T-cell (primary cell): Measurements from ENCODE around the gene SGF29. TPM values are rescaled to one million over a fixed set of nuclear protein-coding genes. Genes with fewer than 3 reads are reported as not detected.
"Not testable (repeated sequence)": the region's sequence is repeated elsewhere in the genome, so short reads cannot be mapped to it uniquely, and the experiment has no call there.

ENCODE experiments used
- ATAC-seq, 4 experiments: fragments of 200-7000 bp in 3 of 4; fragments of 150-1000 bp in 1 of 4; cut with Tn5 transposase; replicated peaks in 1 of 4; 1 replicate in 3 of 4; 2 replicates in 1 of 4; pipeline ENCODE4 v1.10.0; 2021; ENCODE audit warnings: moderate library complexity in 3 of 4, mild to moderate bottlenecking in 2 of 4, moderate number of reproducible peaks in 1 of 4
- CTCF ChIA-PET, 2 donors: fragments of 300-600 bp; sonication (Branson Sonifier 250); formaldehyde crosslinking; loops; one replicate each; lab custom pipeline; 2022; ENCODE audit warnings: antibody characterized with exemption in 2 of 2; lab: Charles Lee
- POLR2A ChIA-PET, 2 donors: fragments of 300-600 bp; sonication (Branson Sonifier 250); formaldehyde crosslinking; loops; one replicate each; lab custom pipeline; 2022; ENCODE audit warnings: antibody characterized with exemption in 2 of 2; lab: Charles Lee
- DNase-seq, 35 experiments: peaks; one replicate each; pipeline versions ENCODE4 v3.0.0 to v3.0.0-alpha.2; 2013 to 2023
- H3K27ac ChIP-seq: one replicate; pipeline ENCODE4 v1.5.1; 2013; ENCODE audit warnings: low read length
- H3K27me3 ChIP-seq, 2 experiments: replicated peaks in 1 of 2; 1 replicate in 1 of 2; 2 replicates in 1 of 2; pipeline versions ENCODE4 v1.6.1 to v1.7.0; 2013; ENCODE audit warnings: low read length in 1 of 2, mixed read lengths in 1 of 2; ENCODE audit not compliant: control insufficient read depth in 2 of 2, insufficient read depth in 2 of 2; ENCODE audit errors: extremely low read depth in 1 of 2
- H3K36me3 ChIP-seq, 2 donors: 1 replicate in 1 of 2; 2 replicates in 1 of 2; pipeline versions ENCODE4 v1.6.1 to v1.7.0; 2013; ENCODE audit warnings: low read length in 1 of 2; ENCODE audit not compliant: control insufficient read depth in 2 of 2, insufficient read depth in 1 of 2; ENCODE audit errors: extremely low read depth in 1 of 2
- H3K4me1 ChIP-seq, 2 experiments: 1 replicate in 1 of 2; 2 replicates in 1 of 2; pipeline versions ENCODE4 v1.6.1 to v1.7.0; 2013; ENCODE audit warnings: low read length in 2 of 2, mixed read lengths in 1 of 2; ENCODE audit not compliant: insufficient read depth in 2 of 2, control insufficient read depth in 1 of 2; ENCODE audit errors: extremely low read depth in 1 of 2
- H3K4me3 ChIP-seq, 2 donors: 1 replicate in 1 of 2; 2 replicates in 1 of 2; pipeline versions ENCODE4 v1.5.1 to v1.7.0; 2013; ENCODE audit warnings: mild to moderate bottlenecking in 2 of 2, low read length in 1 of 2, moderate library complexity in 1 of 2; ENCODE audit not compliant: control insufficient read depth in 1 of 2; ENCODE audit errors: extremely low read depth in 1 of 2
- H3K9me3 ChIP-seq: 2 replicates; pipeline ENCODE4 v1.7.0; 2013
- H3K27ac Mint-ChIP-seq, 2 donors: one replicate each; pipeline ENCODE4 v1.8.0; 2020 to 2021; ENCODE audit warnings: mild to moderate bottlenecking in 2 of 2, mixed read lengths in 2 of 2
- H3K27me3 Mint-ChIP-seq, 2 donors: one replicate each; pipeline ENCODE4 v1.8.0; 2021 to 2022; ENCODE audit warnings: mixed read lengths in 2 of 2
- H3K36me3 Mint-ChIP-seq: one replicate; pipeline ENCODE4 v1.8.0; 2021; ENCODE audit warnings: mixed read lengths
- H3K4me1 Mint-ChIP-seq, 3 donors: one replicate each; pipeline ENCODE4 v1.8.0; 2020 to 2022; ENCODE audit warnings: mixed read lengths in 3 of 3, mild to moderate bottlenecking in 1 of 3
- H3K4me3 Mint-ChIP-seq, 3 donors: one replicate each; pipeline ENCODE4 v1.8.0; 2020 to 2022; ENCODE audit warnings: mild to moderate bottlenecking in 3 of 3, mixed read lengths in 3 of 3, moderate library complexity in 3 of 3
- H3K9me3 Mint-ChIP-seq, 3 donors: one replicate each; pipeline ENCODE4 v1.8.0; 2020 to 2022; ENCODE audit warnings: mixed read lengths in 3 of 3
- WGBS: methylation state at CpG from one replicate; pipeline ENCODE4 v1.1.5; 2013; ENCODE audit warnings: missing lambda C conversion rate; ENCODE audit not compliant: insufficient coverage; 5-methylcytosine and 5-hydroxymethylcytosine counted together
- total RNA-seq, 35 experiments: library from RNA in 6 of 35; stranded (reverse) in 6 of 35; fragments of 120-200 nt in 1 of 35; gene quantifications; one replicate each; pipeline versions ENCODE4 v1.2.1 to v1.2.4 and lab custom pipeline; 2013 to 2026

SGF29 gene
- total RNA-seq, 5 donors from 2014 or later (not counting 1 experiment from before 2014, with no cell fraction given) = 52.6 to 79.3 (median 74.6) TPM

DNA sequence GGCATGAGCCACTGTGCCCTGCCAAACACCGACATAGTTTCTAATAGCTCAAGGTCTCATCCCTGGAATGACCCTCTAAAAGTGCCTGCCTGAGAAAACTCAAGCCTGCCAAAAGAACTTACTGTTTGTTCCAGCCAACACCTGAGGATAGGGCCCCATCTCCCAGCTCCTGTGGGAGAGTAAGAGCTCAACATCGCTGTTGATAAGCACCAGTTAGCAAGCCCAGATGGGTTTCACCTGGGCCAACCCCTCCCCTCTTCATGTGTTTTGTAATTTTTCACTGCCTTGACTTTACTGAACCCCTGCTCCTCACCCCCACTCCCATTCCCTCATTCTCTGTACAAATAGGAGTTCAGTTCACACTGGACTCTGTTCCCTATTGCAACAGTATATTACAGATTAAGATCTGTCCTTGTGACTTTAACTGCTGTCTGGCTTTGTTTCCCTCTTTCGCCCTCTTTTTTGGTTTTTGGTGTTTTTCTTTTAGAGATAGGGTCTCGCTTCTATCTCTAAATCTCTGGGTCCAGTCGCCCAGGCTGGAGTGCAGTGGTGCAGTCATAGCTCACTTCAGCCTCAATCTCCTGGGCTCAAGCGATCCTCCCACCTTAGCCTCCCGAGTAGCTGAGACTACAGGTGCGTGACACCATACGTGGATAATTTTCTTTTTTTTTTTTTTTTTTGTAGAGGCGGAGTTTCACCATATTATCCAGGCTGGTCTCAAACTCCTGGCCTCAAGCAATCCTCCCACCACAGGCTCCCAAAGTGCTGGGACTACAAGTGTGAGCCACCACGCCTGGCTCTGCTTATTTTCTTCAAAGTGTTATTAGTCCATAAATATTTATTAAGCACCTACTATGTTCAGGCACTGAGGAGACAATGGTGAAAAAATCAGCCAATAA, 27.3 kb upstream of the SGF29 start:
- H3K27ac Mint-ChIP-seq = no peak overlapping the region
- POLR2A ChIA-PET = no interaction called here
- peaks cover 0 to 2% of the 10 kb centered on the region in 2 experiments for H3K27me3 ChIP-seq
- ATAC-seq = no peak
- H3K4me3 ChIP-seq = no peak overlapping the region
- H3K9me3 Mint-ChIP-seq = no peaks in the 10 kb centered on the region
- no peak overlapping the region for H3K27ac ChIP-seq
- DNase-seq = no peak
- H3K36me3 ChIP-seq = no peaks in the 10 kb centered on the region
- peaks cover 4 to 8% (median 4%) of the 10 kb centered on the region in 3 donors for H3K4me1 Mint-ChIP-seq
- H3K9me3 ChIP-seq = no peaks in the 10 kb centered on the region
- no peaks in the 10 kb centered on the region for H3K4me1 ChIP-seq
- WGBS = 100% methylated on average over 2 of the region's 11 CpGs
- CTCF ChIA-PET = interaction anchor here in 1 of 2 donors (0.5 kb wide), 1 partner anchor 308 kb away, joined by 8 read pairs; no protein-coding TSS in a partner anchor
- no peak overlapping the region for H3K4me3 Mint-ChIP-seq
- H3K36me3 Mint-ChIP-seq = no peaks in the 10 kb centered on the region
- H3K27me3 Mint-ChIP-seq = no peaks in the 10 kb centered on the region

DNA sequence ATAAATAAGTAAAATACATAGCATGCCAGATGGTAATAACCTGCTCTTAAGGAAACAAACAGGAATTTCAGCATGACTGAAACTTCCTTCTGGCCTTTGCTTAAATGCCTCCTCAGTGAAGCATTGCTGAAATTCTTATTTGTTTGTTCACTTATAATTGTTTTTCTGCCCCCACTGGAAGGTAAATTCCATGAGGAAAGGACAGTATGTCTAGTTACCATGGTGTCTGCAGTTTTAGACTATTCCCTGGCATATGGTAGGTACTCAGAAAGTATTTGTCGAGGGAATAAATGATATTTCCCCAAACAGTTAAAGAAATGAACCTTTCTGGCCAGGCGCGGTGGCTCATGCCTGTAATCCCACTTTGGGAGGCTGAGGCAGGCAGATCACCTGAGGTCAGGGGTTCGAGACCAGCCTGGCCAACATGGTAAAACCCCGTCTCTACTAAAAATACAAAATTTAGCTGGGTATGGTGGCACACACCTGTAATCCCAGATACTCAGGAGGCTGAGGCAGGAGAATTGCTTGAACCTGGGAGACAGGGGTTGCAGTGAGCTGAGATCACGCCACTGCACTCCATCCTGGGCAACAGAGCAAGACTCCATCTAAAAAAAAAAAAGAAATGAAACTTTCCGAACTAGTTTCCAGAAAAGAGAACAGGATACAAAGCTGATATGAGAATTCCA, 26.5 kb upstream of the SGF29 start:
- ATAC-seq, H3K27ac Mint-ChIP-seq, H3K27me3 ChIP-seq, POLR2A ChIA-PET, H3K4me3 ChIP-seq, CTCF ChIA-PET, H3K4me3 Mint-ChIP-seq, H3K9me3 Mint-ChIP-seq, H3K9me3 ChIP-seq, DNase-seq, H3K27ac ChIP-seq, H3K36me3 ChIP-seq, H3K27me3 Mint-ChIP-seq, H3K36me3 Mint-ChIP-seq, H3K4me1 ChIP-seq: not testable (repeated sequence)
- 95% methylated on average over 3 of the region's 7 CpGs for WGBS
- H3K4me1 Mint-ChIP-seq = peaks cover 8 to 13% (median 9%) of the 10 kb centered on the region in 3 donors

DNA sequence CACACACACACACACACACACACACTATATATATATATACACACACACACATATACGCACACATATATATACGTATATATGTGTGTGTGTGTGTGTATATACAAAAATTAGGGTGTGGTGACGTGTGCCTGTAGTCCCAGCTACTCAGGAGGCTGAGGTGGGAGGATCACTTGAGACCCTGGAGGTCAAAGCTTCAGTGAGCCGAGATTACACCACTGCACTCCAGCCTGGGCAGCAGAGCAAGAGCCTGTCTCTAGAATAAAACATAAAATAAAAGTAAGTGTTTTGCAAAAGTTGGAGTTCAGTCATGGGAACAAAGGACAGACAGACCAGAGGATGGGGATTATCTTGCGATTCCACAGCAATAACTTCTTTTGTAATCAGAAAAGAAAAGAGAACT, 25.7 kb upstream of the SGF29 start:
- Histone ChIP-seq H3K27ac (no peak overlapping the region), H3K27me3 (peaks cover 0 to 2% of the 10 kb centered on the region in 2 experiments), H3K36me3 (no peaks in the 10 kb centered on the region), H3K4me1 (peaks cover 0 to 2% of the 10 kb centered on the region in 2 experiments), H3K9me3 (no peaks in the 10 kb centered on the region), H3K4me3 (no peak overlapping the region)
- Mint-ChIP-seq H3K4me3 (no peak overlapping the region), H3K27me3 (no peaks in the 10 kb centered on the region), H3K4me1 (peaks cover 12 to 16% (median 14%) of the 10 kb centered on the region in 3 donors), H3K36me3 (no peaks in the 10 kb centered on the region), H3K27ac (no peak overlapping the region), H3K9me3 (no peaks in the 10 kb centered on the region)
- WGBS = no CpG with 5 or more reads among the region's 5 CpGs
- ChIA-PET CTCF (no interaction called here), POLR2A (no interaction called here)
- DNase-seq (no peak), ATAC-seq (no peak)

DNA sequence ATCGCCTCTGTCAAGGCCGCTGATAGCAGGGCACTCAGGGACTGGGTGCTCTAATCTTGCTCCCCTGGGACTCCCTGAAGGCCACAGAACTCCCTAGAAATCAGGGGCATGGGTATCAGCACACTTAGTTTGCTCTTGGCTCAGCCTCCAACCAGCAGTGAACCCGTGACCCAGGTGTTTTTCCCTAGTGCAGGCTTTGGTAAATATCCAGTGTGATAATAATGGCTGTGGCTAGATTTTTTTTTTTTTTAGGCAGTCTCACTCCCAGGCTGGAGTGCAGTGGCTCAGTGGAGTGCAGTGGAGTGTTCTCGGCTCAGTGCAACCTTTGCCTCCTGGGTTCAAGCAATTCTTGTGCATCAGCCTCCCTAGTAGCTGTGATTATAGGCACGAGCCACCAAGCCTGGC, 25.3 kb upstream of the SGF29 start:
- peaks cover 0 to 2% of the 10 kb centered on the region in 2 experiments for H3K27me3 ChIP-seq
- H3K4me1 ChIP-seq = peaks cover 0 to 7% of the 10 kb centered on the region in 2 experiments
- DNase-seq (no peak), ATAC-seq (no peak)
- no peak overlapping the region for H3K4me3 Mint-ChIP-seq
- no peak overlapping the region for H3K27ac ChIP-seq
- no peak overlapping the region for H3K4me3 ChIP-seq
- H3K36me3 ChIP-seq = no peaks in the 10 kb centered on the region
- 83% methylated on average over 4 of the region's 5 CpGs for WGBS
- CTCF ChIA-PET = no interaction called here
- no peaks in the 10 kb centered on the region for H3K36me3 Mint-ChIP-seq
- no peaks in the 10 kb centered on the region for H3K27me3 Mint-ChIP-seq
- H3K4me1 Mint-ChIP-seq = peaks cover 15 to 21% (median 17%) of the 10 kb centered on the region in 3 donors
- no peaks in the 10 kb centered on the region for H3K9me3 Mint-ChIP-seq
- no peaks in the 10 kb centered on the region for H3K9me3 ChIP-seq
- H3K27ac Mint-ChIP-seq = no peak overlapping the region
- POLR2A ChIA-PET = no interaction called here

DNA sequence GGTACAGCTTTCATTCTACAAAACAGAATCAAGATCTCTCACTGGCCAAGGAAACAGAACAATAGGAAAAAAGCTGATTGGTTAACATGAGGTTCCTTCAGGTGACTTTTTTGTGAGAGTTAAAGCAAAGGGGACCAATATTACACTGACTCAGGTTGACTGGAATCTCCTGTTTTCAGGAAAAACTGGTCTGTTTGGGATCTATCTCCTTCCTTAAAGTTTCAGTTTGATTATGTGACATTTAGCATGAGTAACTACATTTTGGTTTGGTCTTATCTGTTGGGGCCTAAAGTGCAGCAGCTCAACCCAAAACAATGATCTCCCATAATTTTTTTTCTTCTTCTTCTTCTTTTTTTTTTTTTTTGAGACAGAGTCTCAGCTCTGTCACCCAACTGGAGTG, 24.6 kb upstream of the SGF29 start:
- CTCF ChIA-PET = no interaction called here
- H3K36me3 Mint-ChIP-seq = no peaks in the 10 kb centered on the region
- Histone ChIP-seq H3K4me3 (no peak overlapping the region), H3K4me1 (peaks cover 2 to 14% of the 10 kb centered on the region in 2 experiments), H3K27ac (no peak overlapping the region), H3K36me3 (no peaks in the 10 kb centered on the region), H3K9me3 (no peaks in the 10 kb centered on the region), H3K27me3 (peaks cover 0 to 2% of the 10 kb centered on the region in 2 experiments)
- H3K4me3 Mint-ChIP-seq = no peak overlapping the region
- DNase-seq (no peak), ATAC-seq (no peak)
- H3K9me3 Mint-ChIP-seq = no peaks in the 10 kb centered on the region
- H3K27me3 Mint-ChIP-seq = no peaks in the 10 kb centered on the region
- peak overlapping the region in 1 of 2 donors; percentile 66 for H3K27ac Mint-ChIP-seq
- POLR2A ChIA-PET = interaction anchor here in 1 of 2 donors (0.7 kb wide), 1 partner anchor 28 kb away, joined by 4 read pairs; no protein-coding TSS in a partner anchor
- peaks cover 21 to 27% (median 22%) of the 10 kb centered on the region in 3 donors for H3K4me1 Mint-ChIP-seq

DNA sequence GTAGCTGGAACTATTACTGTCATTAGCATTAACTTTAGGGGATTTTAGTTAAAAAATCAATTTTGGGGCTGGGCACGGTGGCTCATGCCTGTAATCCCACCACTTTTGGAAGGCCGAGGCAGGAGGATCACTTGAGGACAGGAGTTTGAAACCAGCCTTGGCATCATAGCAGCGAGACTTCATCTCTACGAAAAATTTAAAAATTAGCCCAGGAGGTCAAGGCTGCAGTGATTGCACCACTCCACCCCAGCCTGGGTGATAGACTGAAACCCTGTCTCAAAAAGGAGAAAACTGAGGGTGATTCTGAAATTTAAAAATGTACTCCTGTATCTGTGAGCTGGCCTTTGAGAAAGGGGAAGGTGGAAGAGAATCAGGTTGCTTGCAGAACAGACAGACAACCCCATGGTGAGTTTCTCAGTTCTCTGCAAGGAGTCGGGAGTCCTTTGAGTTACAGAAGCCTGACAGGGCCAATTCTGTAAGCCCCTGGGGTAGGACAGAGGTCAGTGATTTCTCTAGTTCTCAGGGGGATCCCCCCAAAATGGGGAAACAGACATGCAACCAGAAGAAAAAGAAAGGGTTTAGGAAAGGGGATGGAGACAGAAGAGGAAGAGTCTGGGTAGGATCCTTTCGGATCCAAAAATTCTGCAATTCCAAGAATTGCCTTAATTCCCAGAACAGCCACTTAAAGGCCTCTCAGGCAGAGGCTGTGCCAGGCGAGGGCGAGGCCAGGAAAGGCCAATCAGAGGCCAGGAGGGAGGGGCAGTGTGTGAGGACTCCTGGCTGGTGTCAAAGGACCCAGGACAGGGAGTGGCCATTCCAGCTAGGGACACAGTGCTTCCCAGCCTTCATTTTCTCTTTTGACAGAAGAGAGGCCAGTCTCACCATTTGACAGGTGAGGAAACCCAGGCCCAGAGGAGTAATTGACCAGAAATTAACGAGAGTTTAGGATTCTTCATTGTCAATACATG, 21.7 kb upstream of the SGF29 start:
- peak overlapping the region in 1 of 2 donors; percentile 55 for H3K27ac Mint-ChIP-seq
- no peaks in the 10 kb centered on the region for H3K27me3 Mint-ChIP-seq
- WGBS = 96% methylated on average over 7 of the region's 9 CpGs
- CTCF ChIA-PET = no interaction called here
- Histone ChIP-seq H3K36me3 (no peaks in the 10 kb centered on the region), H3K27ac (no peak overlapping the region), H3K4me3 (no peak overlapping the region), H3K9me3 (no peaks in the 10 kb centered on the region), H3K4me1 (peaks cover 17 to 35% of the 10 kb centered on the region in 2 experiments), H3K27me3 (peaks cover 0 to 2% of the 10 kb centered on the region in 2 experiments)
- no peak overlapping the region for H3K4me3 Mint-ChIP-seq
- H3K4me1 Mint-ChIP-seq = peaks cover 36 to 40% (median 37%) of the 10 kb centered on the region in 3 donors
- DNase-seq (no peak), ATAC-seq (no peak)
- POLR2A ChIA-PET = no interaction called here
- no peaks in the 10 kb centered on the region for H3K36me3 Mint-ChIP-seq
- H3K9me3 Mint-ChIP-seq = no peaks in the 10 kb centered on the region
